H1 (cell line): ENCODE data around the gene POPDC3. TPM values are rescaled to one million over a fixed set of nuclear protein-coding genes. Genes with fewer than 3 reads are reported as not detected.

Experiments
- CTCF ChIA-PET: fragments of 300-600 bp; sonication (Branson Sonifier 250); formaldehyde crosslinking; loops from one replicate; lab custom pipeline; 2021; ENCODE audit not compliant: partially characterized antibody; lab: Charles Lee
- POLR2A ChIA-PET: fragments of 300-600 bp; sonication (Branson Sonifier 250); formaldehyde crosslinking; loops from one replicate; lab custom pipeline; 2021; ENCODE audit warnings: inconsistent platforms; ENCODE audit not compliant: partially characterized antibody; lab: Charles Lee
- DNase-seq, 2 experiments: peaks; one replicate each; pipeline versions ENCODE4 v3.0.0 to v3.0.0-alpha.2; 2010 to 2022; ENCODE audit warnings: low spot score in 2 of 2, low read depth in 1 of 2, mixed read lengths in 1 of 2
- FAIRE-seq: peaks from 2 replicates; lab custom pipeline; 2011; peaks lifted over from hg19 to GRCh38; lab: Jason Lieb, UNC
- H2AFZ ChIP-seq: 2 replicates; pipeline ENCODE4 v1.8.1; 2012; ENCODE audit warnings: low read length, inconsistent platforms
- H2AK5ac ChIP-seq: 2 replicates; pipeline ENCODE4 v1.6.1; 2013; ENCODE audit warnings: low read depth, low read length
- H2BK120ac ChIP-seq: replicated peaks from 2 replicates; pipeline ENCODE3; 2013; ENCODE audit warnings: low read depth, low read length, inconsistent platforms
- H2BK12ac ChIP-seq: 2 replicates; pipeline ENCODE4 v1.6.1; 2013; ENCODE audit warnings: low read depth, low read length
- H2BK15ac ChIP-seq: 2 replicates; pipeline ENCODE4 v1.6.1; 2013; ENCODE audit warnings: low read length
- H2BK20ac ChIP-seq: 2 replicates; pipeline ENCODE4 v1.6.1; 2013; ENCODE audit warnings: low read length
- H2BK5ac ChIP-seq: 2 replicates; pipeline ENCODE4 v1.6.1; 2013; ENCODE audit warnings: low read depth, low read length
- H3K14ac ChIP-seq: 2 replicates; pipeline ENCODE4 v1.6.1; 2013; ENCODE audit warnings: inconsistent platforms; ENCODE audit not compliant: insufficient read length
- H3K18ac ChIP-seq: 2 replicates; pipeline ENCODE4 v1.6.1; 2013; ENCODE audit warnings: low read length; ENCODE audit errors: extremely low read depth
- H3K23ac ChIP-seq: 2 replicates; pipeline ENCODE4 v1.6.1; 2013; ENCODE audit warnings: inconsistent platforms; ENCODE audit not compliant: insufficient read length
- H3K23me2 ChIP-seq: 2 replicates; pipeline ENCODE4 v1.6.1; 2013; ENCODE audit warnings: low read depth, low read length
- H3K27ac ChIP-seq: 2 replicates; pipeline ENCODE4 v1.6.1; 2011; ENCODE audit warnings: low read depth, low read length, inconsistent platforms
- H3K27me3 ChIP-seq, 4 experiments: replicated peaks in 1 of 4; 1 replicate in 1 of 4; 2 replicates in 3 of 4; pipeline versions ENCODE4 v1.6.1 to v1.8.1; 2011 to 2013; ENCODE audit warnings: low read length in 3 of 4, mild to moderate bottlenecking in 3 of 4, inconsistent platforms in 2 of 4, mixed read lengths in 2 of 4, moderate library complexity in 1 of 4; ENCODE audit not compliant: control insufficient read depth in 3 of 4, insufficient read depth in 3 of 4; ENCODE audit errors: extremely low read depth in 1 of 4
- H3K36me3 ChIP-seq, 4 experiments: 2 replicates each; pipeline versions ENCODE4 v1.6.1 to v1.8.1; 2011 to 2013; ENCODE audit warnings: mild to moderate bottlenecking in 4 of 4, low read length in 3 of 4, moderate library complexity in 2 of 4, control low read depth in 1 of 4, inconsistent platforms in 1 of 4; ENCODE audit not compliant: insufficient read depth in 4 of 4, control insufficient read depth in 2 of 4
- H3K4ac ChIP-seq: replicated peaks from 2 replicates; pipeline ENCODE3; 2013; ENCODE audit warnings: low read length, low read depth, mixed read lengths, inconsistent platforms; ENCODE audit not compliant: insufficient read length
- H3K4me1 ChIP-seq, 4 experiments: replicated peaks in 1 of 4; 1 replicate in 1 of 4; 2 replicates in 3 of 4; pipeline versions ENCODE4 v1.6.1 to v1.8.1; 2011 to 2013; ENCODE audit warnings: low read length in 3 of 4, inconsistent platforms in 2 of 4, mixed read lengths in 1 of 4; ENCODE audit not compliant: insufficient read depth in 4 of 4, control insufficient read depth in 3 of 4
- H3K4me2 ChIP-seq, 2 experiments: 2 replicates each; pipeline versions ENCODE4 v1.6.1 to v1.8.1; 2011 to 2013; ENCODE audit warnings: low read depth in 2 of 2, low read length in 2 of 2, control low read depth in 1 of 2, inconsistent platforms in 1 of 2, mild to moderate bottlenecking in 1 of 2; ENCODE audit not compliant: insufficient read depth in 1 of 2
- H3K4me3 ChIP-seq, 4 experiments: fragments of 200-600, 300-600 bp in 1 of 4; sonication (generic), shearing (Covaris generic), sonication (Bioruptor Twin) in 1 of 4; 2 replicates each; pipeline versions ENCODE4 v1.5.1 to v1.8.1; 2011 to 2016; ENCODE audit warnings: low read length in 4 of 4, low read depth in 3 of 4, control low read depth in 2 of 4, inconsistent platforms in 2 of 4, mild to moderate bottlenecking in 2 of 4, mixed read lengths in 1 of 4, moderate library complexity in 1 of 4; ENCODE audit not compliant: insufficient read depth in 2 of 4; ENCODE audit errors: extremely low read depth in 1 of 4
- H3K56ac ChIP-seq: replicated peaks from 2 replicates; pipeline ENCODE3; 2013; ENCODE audit warnings: low read depth, mild to moderate bottlenecking, mixed read lengths, low read length, inconsistent platforms; ENCODE audit not compliant: insufficient read length
- H3K79me1 ChIP-seq: 2 replicates; pipeline ENCODE4 v1.6.1; 2013; ENCODE audit warnings: low read depth, low read length, control low read depth
- H3K79me2 ChIP-seq, 2 experiments: 2 replicates each; pipeline versions ENCODE4 v1.6.1 to v1.8.1; 2012 to 2013; ENCODE audit warnings: low read length in 2 of 2, mild to moderate bottlenecking in 2 of 2, inconsistent platforms in 1 of 2; ENCODE audit not compliant: insufficient read depth in 2 of 2, control insufficient read depth in 1 of 2
- H3K9ac ChIP-seq, 4 experiments: replicated peaks in 1 of 4; 1 replicate in 1 of 4; 2 replicates in 3 of 4; pipeline versions ENCODE4 v1.6.1 to v1.8.1; 2011 to 2013; ENCODE audit warnings: low read depth in 3 of 4, low read length in 3 of 4, control low read depth in 2 of 4, mild to moderate bottlenecking in 2 of 4, moderate library complexity in 2 of 4, inconsistent platforms in 1 of 4; ENCODE audit errors: extremely low read depth in 1 of 4
- H3K9me3 ChIP-seq, 2 experiments: 2 replicates each; pipeline versions ENCODE4 v1.6.1 to v1.8.1; 2012 to 2013; ENCODE audit warnings: mild to moderate bottlenecking in 2 of 2, moderate library complexity in 2 of 2, control low read depth in 1 of 2, inconsistent platforms in 1 of 2, low read depth in 1 of 2, low read length in 1 of 2, mixed read lengths in 1 of 2; ENCODE audit not compliant: insufficient read depth in 2 of 2
- H4K20me1 ChIP-seq, 2 experiments: replicated peaks in 1 of 2; 2 replicates each; pipeline versions ENCODE3 to v1.8.1; 2011 to 2013; ENCODE audit warnings: inconsistent platforms in 2 of 2, low read length in 2 of 2, mild to moderate bottlenecking in 1 of 2; ENCODE audit not compliant: insufficient read depth in 2 of 2, control insufficient read depth in 1 of 2
- H4K5ac ChIP-seq: 2 replicates; pipeline ENCODE4 v1.6.1; 2013; ENCODE audit warnings: low read length, low read depth, mixed read lengths, inconsistent platforms; ENCODE audit not compliant: insufficient read length
- H4K8ac ChIP-seq: 2 replicates; pipeline ENCODE4 v1.8.0; 2013; ENCODE audit warnings: mild to moderate bottlenecking, moderate library complexity, low read length, inconsistent platforms; ENCODE audit not compliant: insufficient read depth; ENCODE audit errors: extremely low read depth
- H4K91ac ChIP-seq: replicated peaks from 2 replicates; pipeline ENCODE3; 2013; ENCODE audit warnings: low read length, mixed read lengths, inconsistent platforms; ENCODE audit not compliant: insufficient read length
- ASH2L ChIP-seq: fragments of 200-600, 300-600 bp; sonication (generic); IDR thresholded peaks from one replicate; pipeline ENCODE4 v1.7.1; 2017; ENCODE audit warnings: low read length
- BACH1 ChIP-seq: IDR thresholded peaks from 2 replicates; pipeline ENCODE4 v1.6.1; 2012; ENCODE audit warnings: low read length, improper control_type of control experiment
- EP300 ChIP-seq, 2 experiments: IDR thresholded peaks; 1 replicate in 1 of 2; 2 replicates in 1 of 2; pipeline ENCODE4 v1.6.1; 2011 to 2012; ENCODE audit warnings: low read depth in 2 of 2, low read length in 2 of 2, mild to moderate bottlenecking in 2 of 2, borderline replicate concordance in 1 of 2, inconsistent platforms in 1 of 2, moderate library complexity in 1 of 2
- JUN ChIP-seq: IDR thresholded peaks from 2 replicates; pipeline ENCODE4 v1.6.1; 2011; ENCODE audit warnings: low read depth, mild to moderate bottlenecking, improper control_type of control experiment, low read length
- KDM5A ChIP-seq: fragments of 200-600 bp; IDR thresholded peaks from 2 replicates; pipeline ENCODE4 v1.7.1; 2012; ENCODE audit warnings: mild to moderate bottlenecking, low read length, inconsistent platforms, mixed read lengths
- MAFK ChIP-seq: IDR thresholded peaks from 2 replicates; pipeline ENCODE4 v1.6.1; 2012; ENCODE audit warnings: low read depth, mild to moderate bottlenecking, improper control_type of control experiment, low read length
- NANOG ChIP-seq: IDR thresholded peaks from 2 replicates; pipeline ENCODE4 v1.6.1; 2011; ENCODE audit warnings: low read length, low read depth, mild to moderate bottlenecking, inconsistent platforms; ENCODE audit not compliant: insufficient read depth, poor library complexity, severe bottlenecking
- RNF2 ChIP-seq: fragments of 200-900, 300-1000 bp; sonication (generic); IDR thresholded peaks from 2 replicates; pipeline ENCODE4 v1.7.1; 2016; ENCODE audit warnings: borderline replicate concordance, low read depth, mild to moderate bottlenecking, antibody characterized with exemption, low read length; ENCODE audit not compliant: poor library complexity, severe bottlenecking; ENCODE audit errors: missing control alignments
- TEAD4 ChIP-seq: IDR thresholded peaks from 2 replicates; pipeline ENCODE4 v1.6.1; 2012; ENCODE audit warnings: low read depth, low read length, inconsistent platforms, mixed read lengths
- WGBS, 2 experiments: shearing (Covaris generic) in 1 of 2; methylation state at CpG; one replicate each; pipeline versions ENCODE4 v1.1.6 to v1.1.7; 2013 to 2015; ENCODE audit warnings: low lambda C conversion rate in 2 of 2, mixed read lengths in 2 of 2, inconsistent platforms in 1 of 2, low coverage in 1 of 2, missing lambda C conversion rate in 1 of 2; ENCODE audit not compliant: insufficient replicate concordance in 2 of 2, insufficient coverage in 1 of 2, insufficient read length in 1 of 2; ENCODE audit errors: extremely low coverage in 1 of 2, missing lambda C conversion rate in 1 of 2; 5-methylcytosine and 5-hydroxymethylcytosine counted together
- polyA plus RNA-seq, 7 experiments: library from polyadenylated mRNA; depleted of rRNA in 3 of 7; stranded (reverse) in 5 of 7; unstranded in 2 of 7; fragments of >200 nt in 5 of 7; fragments of 200-250 nt in 2 of 7; gene quantifications; 1 replicate in 5 of 7; 2 replicates in 1 of 7; 4 replicates in 1 of 7; pipeline versions ENCODE4 v1.2.1 to v1.2.3, GENCODE V29; 2011 to 2013; ENCODE audit warnings: missing spikeins in 2 of 7, mixed read lengths in 2 of 7
- total RNA-seq: library from RNA; stranded (reverse); fragmentation: NEBNext Ultra II Directional; extraction: Animal tissue kit (Norgen Biotek cat#: 25700); gene quantifications from 2 replicates; pipeline ENCODE4 v1.2.1, GENCODE V29; 2021
- TF ChIP-seq, protein P1 (sequence below): IDR thresholded peaks from 2 replicates; pipeline ENCODE4 v1.6.1; 2012; ENCODE audit warnings: low read length, inconsistent platforms

The POPDC3 gene
- total and polyA plus RNA-seq, 2 of the 8 experiments (the other 6 are each of a cell fraction or from before 2014, with no cell fraction given) = 3.7 to 6.5 TPM

- Histone ChIP-seq H3K27me3 (no peaks in the 10 kb centered on the region), H3K4me1 (peaks cover 0 to 14% (median 7%) of the 10 kb centered on the region in 4 experiments; a peak in 5 of 7 replicates), H4K8ac (no peak overlapping the region), H2AFZ (no peak overlapping the region), H2BK15ac (no peak overlapping the region), H3K4me2 (no peak overlapping the region), H3K4me3 (no peak overlapping the region), H3K36me3 (no peaks in the 10 kb centered on the region), H2BK120ac (no peak overlapping the region), H3K79me1 (no peaks in the 10 kb centered on the region), H4K5ac (no peak overlapping the region), H3K9ac (no peak overlapping the region), H2BK20ac (no peak overlapping the region), H2BK5ac (no peak overlapping the region), H3K14ac (no peak overlapping the region), H3K9me3 (no peaks in the 10 kb centered on the region), H2AK5ac (no peak overlapping the region), H3K23me2 (no peaks in the 10 kb centered on the region), H3K56ac (no peak overlapping the region), H2BK12ac (no peak overlapping the region), H4K91ac (no peak overlapping the region), H3K23ac (no peak overlapping the region), H3K79me2 (no peaks in the 10 kb centered on the region), H3K4ac (no peak overlapping the region), H4K20me1 (no peaks in the 10 kb centered on the region), H3K18ac (no peak overlapping the region), H3K27ac (no peak overlapping the region)
- ChIA-PET CTCF (interaction anchor here (1.4 kb wide), 1 partner anchor 98 kb away, joined by 4 read pairs; no protein-coding TSS in a partner anchor), POLR2A (no interaction called here)
- DNase-seq (no peak), FAIRE-seq (no peak)
- WGBS, 2 experiments = 91% methylated on average over 2 of the region's 2 CpGs; no CpG with 5 or more reads in 1 of the 2 experiments
- TF ChIP-seq RNF2 (no peak), KDM5A (no peak), ASH2L (no peak), TEAD4 (no peak), NANOG (no peak), MAFK (no peak), EP300 (IDR thresholded peaks at IDR 0.05; ENCODE audit: borderline replicate concordance in 1 of 2, low read depth in 2 of 2, low read length in 2 of 2) (no peak), JUN (no peak), BACH1 (no peak)
- TF ChIP-seq, protein P1, sequence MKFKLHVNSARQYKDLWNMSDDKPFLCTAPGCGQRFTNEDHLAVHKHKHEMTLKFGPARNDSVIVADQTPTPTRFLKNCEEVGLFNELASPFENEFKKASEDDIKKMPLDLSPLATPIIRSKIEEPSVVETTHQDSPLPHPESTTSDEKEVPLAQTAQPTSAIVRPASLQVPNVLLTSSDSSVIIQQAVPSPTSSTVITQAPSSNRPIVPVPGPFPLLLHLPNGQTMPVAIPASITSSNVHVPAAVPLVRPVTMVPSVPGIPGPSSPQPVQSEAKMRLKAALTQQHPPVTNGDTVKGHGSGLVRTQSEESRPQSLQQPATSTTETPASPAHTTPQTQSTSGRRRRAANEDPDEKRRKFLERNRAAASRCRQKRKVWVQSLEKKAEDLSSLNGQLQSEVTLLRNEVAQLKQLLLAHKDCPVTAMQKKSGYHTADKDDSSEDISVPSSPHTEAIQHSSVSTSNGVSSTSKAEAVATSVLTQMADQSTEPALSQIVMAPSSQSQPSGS = no peak
These were observed 6.8 kb upstream of the POPDC3 start for GRCh38 chr6:105186576-105186975.
